Measurements from ENCODE around the gene MLLT10. TPM values are rescaled to one million over a fixed set of nuclear protein-coding genes. Genes with fewer than 3 reads are reported as not detected.

Gene MLLT10
- total and polyA plus RNA-seq, 10 of the 15 experiments (the other 5 are each of a cell fraction or from before 2014, with no cell fraction given) = 8.7 to 61.1 (median 28.5) TPM

- no peak for TF ChIP-seq RCOR1 (conservative IDR thresholded peaks at IDR 0.05; ENCODE audit: low read depth, low read length)
Measured at GRCh38 chr10:21681156-21681555, 147.1 kb downstream of the MLLT10 start (continued).

- TF ChIP-seq, protein P1, sequence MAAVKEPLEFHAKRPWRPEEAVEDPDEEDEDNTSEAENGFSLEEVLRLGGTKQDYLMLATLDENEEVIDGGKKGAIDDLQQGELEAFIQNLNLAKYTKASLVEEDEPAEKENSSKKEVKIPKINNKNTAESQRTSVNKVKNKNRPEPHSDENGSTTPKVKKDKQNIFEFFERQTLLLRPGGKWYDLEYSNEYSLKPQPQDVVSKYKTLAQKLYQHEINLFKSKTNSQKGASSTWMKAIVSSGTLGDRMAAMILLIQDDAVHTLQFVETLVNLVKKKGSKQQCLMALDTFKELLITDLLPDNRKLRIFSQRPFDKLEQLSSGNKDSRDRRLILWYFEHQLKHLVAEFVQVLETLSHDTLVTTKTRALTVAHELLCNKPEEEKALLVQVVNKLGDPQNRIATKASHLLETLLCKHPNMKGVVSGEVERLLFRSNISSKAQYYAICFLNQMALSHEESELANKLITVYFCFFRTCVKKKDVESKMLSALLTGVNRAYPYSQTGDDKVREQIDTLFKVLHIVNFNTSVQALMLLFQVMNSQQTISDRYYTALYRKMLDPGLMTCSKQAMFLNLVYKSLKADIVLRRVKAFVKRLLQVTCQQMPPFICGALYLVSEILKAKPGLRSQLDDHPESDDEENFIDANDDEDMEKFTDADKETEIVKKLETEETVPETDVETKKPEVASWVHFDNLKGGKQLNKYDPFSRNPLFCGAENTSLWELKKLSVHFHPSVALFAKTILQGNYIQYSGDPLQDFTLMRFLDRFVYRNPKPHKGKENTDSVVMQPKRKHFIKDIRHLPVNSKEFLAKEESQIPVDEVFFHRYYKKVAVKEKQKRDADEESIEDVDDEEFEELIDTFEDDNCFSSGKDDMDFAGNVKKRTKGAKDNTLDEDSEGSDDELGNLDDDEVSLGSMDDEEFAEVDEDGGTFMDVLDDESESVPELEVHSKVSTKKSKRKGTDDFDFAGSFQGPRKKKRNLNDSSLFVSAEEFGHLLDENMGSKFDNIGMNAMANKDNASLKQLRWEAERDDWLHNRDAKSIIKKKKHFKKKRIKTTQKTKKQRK (IDR thresholded peaks at IDR 0.05; ENCODE audit: low read depth, low read length) = no peak
- no peak for TF ChIP-seq KLF5 (IDR thresholded peaks at IDR 0.05; ENCODE audit: partially characterized antibody)
- TF ChIP-seq PAX8 (IDR thresholded peaks at IDR 0.05) = no peak
- CTCF ChIA-PET = interaction anchor here (2.0 kb wide), 1 partner anchor 10 kb away, joined by 8 read pairs; no protein-coding TSS in a partner anchor
- RAD21 ChIA-PET (ENCODE audit: unreplicated experiment) = no interaction called here
- Histone ChIP-seq H3K27ac (ENCODE audit: control insufficient read depth, insufficient read depth) (no peak overlapping the region), H4K20me1 (ENCODE audit: control insufficient read depth, insufficient read depth) (no peaks in the 10 kb centered on the region), H2AFZ (ENCODE audit: control insufficient read depth, low read depth, low read length) (no peak overlapping the region), H3K9ac (ENCODE audit: control insufficient read depth, insufficient read depth, low read length) (no peak overlapping the region), H3K27me3 (replicated peaks in 1 of 2; ENCODE audit: control insufficient read depth in 2 of 2, insufficient read depth in 2 of 2, low read length in 1 of 2) (no peaks in the 10 kb centered on the region), H3K9me3 (replicated peaks; ENCODE audit: control insufficient read depth, insufficient read depth, low read length) (no peaks in the 10 kb centered on the region), H3K4me1 (ENCODE audit: control insufficient read depth, insufficient read depth, low read length) (no peaks in the 10 kb centered on the region), H3K79me2 (ENCODE audit: control insufficient read depth, insufficient read depth, low read length) (no peaks in the 10 kb centered on the region), H3K4me3 (no peak overlapping the region), H3K4me2 (ENCODE audit: control insufficient read depth, insufficient read depth) (no peak overlapping the region), H3K36me3 (ENCODE audit: control insufficient read depth in 2 of 2, insufficient read depth in 2 of 2, low read length in 1 of 2) (peaks cover 0 to 2% of the 10 kb centered on the region in 2 experiments; a peak in 1 of 4 replicates)
- intact Hi-C loops (cut with micrococcal nuclease; ENCODE audit: unreplicated experiment) (no loop called here), in situ Hi-C loops (cut with MboI) (no loop called here)
- no peak for DNase-seq (ENCODE audit: low read depth, low spot score)
- no peak for FAIRE-seq
- SMC1A ChIA-PET (ENCODE audit: uncharacterized antibody, unreplicated experiment) = interaction anchor here (0.9 to 1.2 kb wide), 2 partner anchors 9 to 32 kb away, joined by 3 to 4 read pairs; no protein-coding TSS in a partner anchor
- POLR2A ChIA-PET = no interaction called here
- no peak for ATAC-seq
- BruUV-seq (replicated peaks) = no TSS peak
- 96% methylated on average over 3 of the region's 3 CpGs for WGBS (ENCODE audit: insufficient coverage, insufficient replicate concordance, low lambda C conversion rate, missing lambda C conversion rate)
Measured at GRCh38 chr10:21687266-21688008, 153.4 kb downstream of the MLLT10 start.

Measured in GM12878 (cell line).